ENCODE results near the gene NKX6-2. TPM values are rescaled to one million over a fixed set of nuclear protein-coding genes. Genes with fewer than 3 reads are reported as not detected.

Gene NKX6-2
- total and polyA plus RNA-seq, 10 of the 15 experiments (the other 5 are each of a cell fraction or from before 2014, with no cell fraction given), result 0.45 to 1.8 TPM; not detected in 8

- no peaks in the 10 kb centered on the region; a peak in 1 of 4 replicates for H3K36me3 ChIP-seq (ENCODE audit: control insufficient read depth in 2 of 2, insufficient read depth in 2 of 2, low read length in 1 of 2)
- FAIRE-seq (no peak), DNase-seq (ENCODE audit: low read depth, low spot score) (no peak), ATAC-seq (peak; percentile 30; the same call in 1 of the 3 replicates)
- no peaks in the 10 kb centered on the region; the same call in 2 of the 3 replicates for H3K9me3 ChIP-seq (replicated peaks; ENCODE audit: control insufficient read depth, insufficient read depth, low read length)
- no peak overlapping the region for H3K9ac ChIP-seq (ENCODE audit: control insufficient read depth, insufficient read depth, low read length)
- TF ChIP-seq CEBPB (IDR thresholded peaks at IDR 0.05; ENCODE audit: borderline replicate concordance in 1 of 2, low read depth in 2 of 2, low read length in 2 of 2) (no peak), RUNX3 (IDR thresholded peaks at IDR 0.05; ENCODE audit: low read length) (peak; percentile 24; the same call in 1 of the 2 replicates)
- ChIA-PET SMC1A (ENCODE audit: uncharacterized antibody, unreplicated experiment) (no interaction called here), CTCF (interaction anchor here (0.7 kb wide), 1 partner anchor 124 kb away, joined by 3 read pairs; no protein-coding TSS in a partner anchor), RAD21 (ENCODE audit: unreplicated experiment) (no interaction called here), POLR2A (no interaction called here)
- H3K27me3 ChIP-seq (replicated peaks in 1 of 2; ENCODE audit: control insufficient read depth in 2 of 2, insufficient read depth in 2 of 2, low read length in 1 of 2), result no peaks in the 10 kb centered on the region
- no peak overlapping the region for H3K4me2 ChIP-seq (ENCODE audit: control insufficient read depth, insufficient read depth)
- no peaks in the 10 kb centered on the region for H3K4me1 ChIP-seq (ENCODE audit: control insufficient read depth, insufficient read depth, low read length)
- WGBS (ENCODE audit: insufficient coverage, insufficient replicate concordance, low lambda C conversion rate, missing lambda C conversion rate), result 55% methylated on average over 6 of the region's 6 CpGs
- BruUV-seq (replicated peaks), result no TSS peak
- intact Hi-C loops (cut with micrococcal nuclease; ENCODE audit: unreplicated experiment) (no loop called here), in situ Hi-C loops (cut with MboI) (no loop called here)
- no peak overlapping the region for H3K27ac ChIP-seq (ENCODE audit: control insufficient read depth, insufficient read depth)
- H3K4me3 ChIP-seq, result no peak overlapping the region
- H2AFZ ChIP-seq (ENCODE audit: control insufficient read depth, low read depth, low read length), result no peak overlapping the region
- H4K20me1 ChIP-seq (ENCODE audit: control insufficient read depth, insufficient read depth), result no peaks in the 10 kb centered on the region
- H3K79me2 ChIP-seq (ENCODE audit: control insufficient read depth, insufficient read depth, low read length), result no peaks in the 10 kb centered on the region
Observed at GRCh38 chr10:132762267-132762666, 23.7 kb downstream of the NKX6-2 start.

GRCh38 chr10:132761395-132762060, 24.4 kb downstream of the NKX6-2 start:
- intact Hi-C loops (cut with micrococcal nuclease; ENCODE audit: unreplicated experiment), result no loop called here
- 93% methylated on average over 11 of the region's 11 CpGs for WGBS (ENCODE audit: insufficient coverage, insufficient replicate concordance, low lambda C conversion rate, missing lambda C conversion rate)

More at GRCh38 chr10:132761395-132762060, 24.4 kb downstream of the NKX6-2 start:
- SMC1A ChIA-PET (ENCODE audit: uncharacterized antibody, unreplicated experiment), result no interaction called here
- TF ChIP-seq JUNB (IDR thresholded peaks at IDR 0.05), result no peak
- CTCF ChIA-PET, result no interaction called here
- POLR2A ChIA-PET, result no interaction called here
- ATAC-seq (no peak), DNase-seq (ENCODE audit: low read depth, low spot score) (no peak), FAIRE-seq (no peak)
- no TSS peak for BruUV-seq (replicated peaks)
- no peak overlapping the region for H3K4me3 ChIP-seq
- no peaks in the 10 kb centered on the region for H4K20me1 ChIP-seq (ENCODE audit: control insufficient read depth, insufficient read depth)
- H3K4me2 ChIP-seq (ENCODE audit: control insufficient read depth, insufficient read depth), result no peak overlapping the region
- H2AFZ ChIP-seq (ENCODE audit: control insufficient read depth, low read depth, low read length), result no peak overlapping the region
- no peak overlapping the region for H3K27ac ChIP-seq (ENCODE audit: control insufficient read depth, insufficient read depth)
- no peak overlapping the region for H3K9ac ChIP-seq (ENCODE audit: control insufficient read depth, insufficient read depth, low read length)
- H3K79me2 ChIP-seq (ENCODE audit: control insufficient read depth, insufficient read depth, low read length), result no peaks in the 10 kb centered on the region
- no peaks in the 10 kb centered on the region for H3K27me3 ChIP-seq (replicated peaks in 1 of 2; ENCODE audit: control insufficient read depth in 2 of 2, insufficient read depth in 2 of 2, low read length in 1 of 2)
- RAD21 ChIA-PET (ENCODE audit: unreplicated experiment), result no interaction called here
- H3K9me3 ChIP-seq (replicated peaks; ENCODE audit: control insufficient read depth, insufficient read depth, low read length), result no peaks in the 10 kb centered on the region; the same call in 2 of the 3 replicates
- in situ Hi-C loops (cut with MboI), result no loop called here
- H3K36me3 ChIP-seq (ENCODE audit: control insufficient read depth in 2 of 2, insufficient read depth in 2 of 2, low read length in 1 of 2), result no peaks in the 10 kb centered on the region; a peak in 1 of 4 replicates
- no peaks in the 10 kb centered on the region for H3K4me1 ChIP-seq (ENCODE audit: control insufficient read depth, insufficient read depth, low read length)

Data from GM12878 (cell line).